ENCODE measurements around the gene CLDN10.

CLDN10 gene

GRCh38 chr13:95603887-95604555 is 51.5 kb downstream of the CLDN10 start:
- peak; percentile 76 for DNase-seq

GRCh38 chr13:95604556-95604915 is 52.0 kb downstream of the CLDN10 start:
- no peak for DNase-seq

- no peak for DNase-seq
Observed at GRCh38 chr13:95605448-95606125, 53.1 kb downstream of the CLDN10 start.

DNA sequence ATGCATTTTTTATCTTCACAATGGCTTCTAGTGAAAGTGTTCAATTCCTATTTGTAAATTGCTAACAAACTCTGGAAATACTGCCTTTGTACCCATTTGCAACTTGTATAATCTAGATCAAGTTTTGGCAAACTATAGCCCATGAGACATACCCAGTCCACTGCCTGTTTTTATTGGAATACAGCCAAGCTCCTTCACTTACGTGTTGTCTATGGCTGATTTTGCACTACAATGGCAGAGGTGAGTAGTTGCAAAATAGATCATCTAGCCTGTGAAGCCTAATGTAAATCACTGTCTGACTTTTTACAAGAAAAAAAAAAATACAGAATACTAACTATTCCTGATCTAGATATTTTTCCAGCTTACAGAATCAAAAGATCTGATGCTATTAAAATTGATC is 54.8 kb downstream of the CLDN10 start:
- peak; percentile 39 for DNase-seq

- no peak for DNase-seq
Observed at GRCh38 chr13:95608640-95609323, 56.3 kb downstream of the CLDN10 start.

GRCh38 chr13:95614641-95615245 is 62.2 kb downstream of the CLDN10 start:
- DNase-seq, result no peak

GRCh38 chr13:95615539-95615938 is 63.0 kb downstream of the CLDN10 start:
- DNase-seq, result no peak

- DNase-seq, result no peak
Observed at GRCh38 chr13:95620030-95620824, 67.7 kb downstream of the CLDN10 start.

DNA sequence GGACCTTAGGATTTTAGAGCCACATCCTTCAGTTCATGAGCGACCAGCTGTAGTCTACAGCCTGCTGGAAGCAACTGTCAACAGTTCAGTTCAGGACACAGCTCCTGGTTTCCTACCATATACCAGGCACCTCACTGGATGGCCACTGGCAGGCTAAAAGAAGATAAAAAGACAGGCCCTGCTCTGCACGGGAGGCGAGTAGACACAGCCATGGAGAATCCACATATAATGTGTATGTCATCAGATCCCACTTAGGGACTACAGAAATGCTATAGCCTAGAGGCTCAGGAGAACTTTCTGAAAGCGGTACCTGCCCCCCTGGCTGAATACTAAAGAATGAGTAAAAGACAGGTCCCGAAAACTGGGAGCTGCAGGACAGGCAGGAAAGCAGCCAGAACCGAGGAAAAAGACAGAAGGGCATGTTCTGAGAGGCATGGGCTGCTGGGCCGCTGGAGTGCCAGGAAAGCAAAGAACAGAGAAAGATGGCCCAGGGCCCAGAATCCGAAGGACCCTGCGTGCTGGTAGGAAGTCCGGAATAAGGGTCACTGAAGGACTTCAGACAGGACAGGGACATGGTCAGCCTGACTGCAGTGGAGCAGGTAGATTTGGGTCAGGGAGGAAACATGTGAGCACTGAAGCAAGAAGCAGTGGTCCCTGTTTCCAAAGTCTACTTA is 68.4 kb downstream of the CLDN10 start:
- DNase-seq, result no peak

- DNase-seq, result no peak
Observed at GRCh38 chr13:95623141-95623540, 70.6 kb downstream of the CLDN10 start.

GRCh38 chr13:95624020-95624419 is 71.5 kb downstream of the CLDN10 start:
- DNase-seq, result no peak

- DNase-seq, result no peak
Observed at GRCh38 chr13:95626768-95627167, 74.2 kb downstream of the CLDN10 start.

DNA sequence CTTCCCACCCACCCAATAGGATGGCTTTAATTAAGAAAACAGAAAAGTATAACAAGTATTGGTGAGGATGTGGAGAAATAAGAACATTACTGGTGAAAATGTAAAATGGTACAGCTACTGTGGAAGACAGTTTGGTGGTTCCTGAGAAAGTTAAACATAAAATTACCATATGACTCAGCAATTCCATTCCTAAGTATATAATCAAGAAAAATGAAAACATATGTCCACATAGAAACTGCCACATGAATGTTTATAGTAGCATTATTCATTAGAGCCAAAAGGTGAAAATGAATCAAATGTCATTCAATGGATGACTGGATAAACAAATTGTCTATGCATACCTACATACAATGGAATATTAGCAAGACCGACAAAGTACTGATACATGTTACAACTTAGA is 75.1 kb downstream of the CLDN10 start:
- no peak for DNase-seq

GRCh38 chr13:95628488-95628887 is 76.0 kb downstream of the CLDN10 start:
- no peak for DNase-seq

DNA sequence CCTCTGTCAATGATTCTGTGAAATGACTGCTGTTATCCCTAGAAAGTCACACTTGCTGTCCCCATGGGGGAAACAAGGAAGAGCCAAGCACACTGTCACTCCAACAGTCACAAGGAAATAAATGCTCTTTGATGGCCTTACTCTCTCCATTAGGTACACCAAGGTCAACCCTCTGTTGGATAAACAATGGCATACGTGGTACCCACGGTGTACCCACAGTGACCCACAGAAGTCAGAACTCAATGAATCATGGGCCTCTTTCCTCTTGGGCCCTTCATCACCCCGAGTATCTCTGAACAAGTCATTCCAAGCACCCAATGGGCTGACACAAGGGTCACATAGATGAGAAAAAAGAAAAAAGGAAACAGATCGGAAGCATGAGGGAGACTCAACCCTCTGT is 76.6 kb downstream of the CLDN10 start:
- no peak for DNase-seq

Measured in DMS153 (cell line).